T-helper 2 cell treated with Interferon-gamma antibody and Interleukin-4, amounts not matched to agents 100 ng/mL and 5 ng/mL, for 36 hours (primary cell): ENCODE results near the gene PSMA1. TPM values are rescaled to one million over a fixed set of nuclear protein-coding genes. Genes with fewer than 3 reads are reported as not detected.
"Not testable (repeated sequence)": the region's sequence is repeated elsewhere in the genome, so short reads cannot be mapped to it uniquely, and the experiment has no call there.

Experiments used
- intact Hi-C: fragments of 100-400 bp; cut with micrococcal nuclease; formaldehyde crosslinking; loops from one replicate; pipeline ENCODE4 v1.15.1; 2023
- total RNA-seq: library from RNA; stranded (reverse); gene quantifications from 2 replicates; pipeline ENCODE4 v1.2.3, GENCODE V29; 2022

Gene PSMA1
- total RNA-seq, result 238 and 248 TPM in 2 replicates

- intact Hi-C loops, result loop anchor here (1.0 kb wide), 8 partner anchors 17 to 554 kb away; partner anchors contain the start of gene COPB1
These were observed at the start of gene PSMA1 for GRCh38 chr11:14519917-14520746. PSMA1 (minus strand) TSS chr11:14520386; CDS start chr11:14520299, 87 bp downstream.

- intact Hi-C loops, result not testable (repeated sequence)
These were observed 49.3 kb upstream of the PSMA1 start for GRCh38 chr11:14569516-14569915.

GRCh38 chr11:14567064-14567651, 47.0 kb upstream of the PSMA1 start:
- intact Hi-C loops, result no loop called here

GRCh38 chr11:14566331-14567063, 46.3 kb upstream of the PSMA1 start:
- intact Hi-C loops, result no loop called here

GRCh38 chr11:14565845-14566244, 45.7 kb upstream of the PSMA1 start:
- intact Hi-C loops, result no loop called here

GRCh38 chr11:14555818-14556217, 35.6 kb upstream of the PSMA1 start:
- intact Hi-C loops, result loop anchor here (1.0 kb wide), 2 partner anchors 12 to 22 kb away; no protein-coding TSS in a partner anchor

- intact Hi-C loops, result loop anchor here (1.0 kb wide), 2 partner anchors 11 to 23 kb away; no protein-coding TSS in a partner anchor
These were observed 34.8 kb upstream of the PSMA1 start for GRCh38 chr11:14554959-14555358.

- intact Hi-C loops, result no loop called here
These were observed 31.9 kb upstream of the PSMA1 start for GRCh38 chr11:14552089-14552488.

GRCh38 chr11:14551380-14551779, 31.2 kb upstream of the PSMA1 start:
- intact Hi-C loops, result no loop called here

GRCh38 chr11:14549891-14550290, 29.7 kb upstream of the PSMA1 start:
- intact Hi-C loops, result no loop called here

- intact Hi-C loops, result no loop called here
These were observed 27.3 kb upstream of the PSMA1 start for GRCh38 chr11:14547440-14547839.

- intact Hi-C loops, result no loop called here
These were observed 26.5 kb upstream of the PSMA1 start for GRCh38 chr11:14546672-14547071.

- intact Hi-C loops, result loop anchor here (1.0 to 2.0 kb wide), 5 partner anchors 11 to 220 kb away; partner anchors contain the start of gene COPB1
These were observed 24.4 kb upstream of the PSMA1 start for GRCh38 chr11:14544611-14545010.

- intact Hi-C loops, result no loop called here
These were observed 23.1 kb upstream of the PSMA1 start for GRCh38 chr11:14543260-14543659.

GRCh38 chr11:14542324-14542723, 22.1 kb upstream of the PSMA1 start:
- intact Hi-C loops, result no loop called here

GRCh38 chr11:14541192-14541947, 21.2 kb upstream of the PSMA1 start:
- intact Hi-C loops, result no loop called here

GRCh38 chr11:14539982-14540421, 19.8 kb upstream of the PSMA1 start:
- intact Hi-C loops, result loop anchor here (10.0 kb wide), 1 partner anchor 465 kb away; no protein-coding TSS in a partner anchor

GRCh38 chr11:14538926-14539554, 18.9 kb upstream of the PSMA1 start:
- intact Hi-C loops, result loop anchor here (10.0 kb wide), 1 partner anchor 466 kb away; no protein-coding TSS in a partner anchor

- intact Hi-C loops, result loop anchor here (10.0 kb wide), 1 partner anchor 466 kb away; no protein-coding TSS in a partner anchor
These were observed 18.2 kb upstream of the PSMA1 start for GRCh38 chr11:14538271-14538925.
